Raji (cell line): ENCODE data around the gene SPATA3.

ENCODE experiments used
- POLR2A ChIP-seq: IDR thresholded peaks from 2 replicates; pipeline ENCODE4 v1.6.1; 2011; ENCODE audit warnings: low read depth, low read length, control low read depth; ENCODE audit not compliant: insufficient read depth

SPATA3 gene

GRCh38 chr2:230983566-230983965 lies 12.4 kb upstream of the SPATA3 start:
- no peak for TF ChIP-seq POLR2A

DNA sequence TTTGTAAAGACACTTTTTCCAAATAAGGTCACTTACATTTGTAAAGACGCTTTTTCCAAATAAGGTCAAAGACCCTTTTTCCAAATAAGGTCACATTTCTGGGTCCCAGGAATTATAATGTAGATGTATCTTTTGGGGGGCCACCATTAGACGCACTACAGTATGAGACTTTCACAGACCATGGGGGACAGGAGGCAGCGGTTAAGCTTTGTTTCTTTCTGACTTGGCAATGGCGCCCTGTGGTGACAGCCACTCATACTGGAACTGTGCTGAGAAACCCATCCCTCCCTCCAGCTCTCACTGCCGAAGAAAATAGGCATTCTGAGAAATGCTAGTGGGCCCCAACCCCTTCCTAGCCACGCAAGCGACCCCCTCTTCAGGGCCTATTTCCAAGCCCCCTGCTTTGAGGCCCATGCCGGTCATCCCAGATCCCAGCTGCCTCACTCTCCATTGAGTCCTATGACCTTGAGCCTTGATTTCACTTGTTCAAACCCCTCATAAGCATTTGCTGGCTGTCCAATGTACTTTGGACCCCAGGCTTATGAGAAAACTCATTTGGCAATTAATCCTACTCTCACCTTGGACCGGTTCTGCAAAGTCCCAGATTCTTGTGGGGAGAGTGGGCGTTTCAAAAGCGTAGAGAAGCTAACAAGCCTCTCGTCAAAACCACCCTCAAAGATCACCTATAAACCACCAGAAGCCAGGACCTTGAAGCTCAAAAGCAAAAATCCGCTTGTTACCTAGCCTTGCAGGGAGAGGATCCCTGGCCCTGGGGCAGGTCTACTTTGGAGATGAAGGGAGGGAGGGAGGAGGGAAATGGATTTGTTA lies 11.3 kb upstream of the SPATA3 start:
- TF ChIP-seq POLR2A: no peak

DNA sequence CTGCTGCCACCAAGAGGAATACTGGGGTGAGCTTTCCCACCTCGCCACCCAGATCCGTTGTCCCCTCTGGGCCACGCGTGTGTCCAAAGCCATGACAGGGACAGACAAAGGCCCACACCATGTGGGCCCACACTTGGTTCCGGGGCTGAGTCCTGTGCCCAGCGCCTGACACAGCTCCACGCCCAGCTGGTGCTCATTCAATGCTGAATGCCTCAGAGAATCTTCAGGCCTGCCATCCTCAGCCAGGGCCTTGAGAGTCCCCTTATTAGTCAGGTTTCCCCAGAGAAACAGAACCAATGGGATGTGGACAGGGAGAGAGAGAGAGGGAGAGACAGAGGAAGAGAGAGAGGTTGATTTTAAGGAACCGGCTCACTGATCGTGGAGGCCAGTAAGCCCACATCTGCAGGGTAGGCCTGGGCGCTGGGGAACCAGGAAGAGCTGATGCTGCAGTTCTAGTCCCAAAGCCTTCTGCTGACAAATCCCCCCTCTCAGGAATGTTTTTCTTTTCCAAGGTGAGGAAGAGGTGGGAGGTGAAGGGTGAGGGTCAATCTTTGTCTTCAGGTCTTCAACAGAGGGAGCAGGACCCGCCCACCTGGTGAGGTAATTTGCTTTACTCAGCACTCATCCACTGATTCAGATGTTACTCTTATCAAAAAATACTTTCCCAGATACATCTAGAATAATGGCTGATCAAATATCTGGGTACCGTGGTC lies 10.2 kb upstream of the SPATA3 start:
- TF ChIP-seq POLR2A: no peak

DNA sequence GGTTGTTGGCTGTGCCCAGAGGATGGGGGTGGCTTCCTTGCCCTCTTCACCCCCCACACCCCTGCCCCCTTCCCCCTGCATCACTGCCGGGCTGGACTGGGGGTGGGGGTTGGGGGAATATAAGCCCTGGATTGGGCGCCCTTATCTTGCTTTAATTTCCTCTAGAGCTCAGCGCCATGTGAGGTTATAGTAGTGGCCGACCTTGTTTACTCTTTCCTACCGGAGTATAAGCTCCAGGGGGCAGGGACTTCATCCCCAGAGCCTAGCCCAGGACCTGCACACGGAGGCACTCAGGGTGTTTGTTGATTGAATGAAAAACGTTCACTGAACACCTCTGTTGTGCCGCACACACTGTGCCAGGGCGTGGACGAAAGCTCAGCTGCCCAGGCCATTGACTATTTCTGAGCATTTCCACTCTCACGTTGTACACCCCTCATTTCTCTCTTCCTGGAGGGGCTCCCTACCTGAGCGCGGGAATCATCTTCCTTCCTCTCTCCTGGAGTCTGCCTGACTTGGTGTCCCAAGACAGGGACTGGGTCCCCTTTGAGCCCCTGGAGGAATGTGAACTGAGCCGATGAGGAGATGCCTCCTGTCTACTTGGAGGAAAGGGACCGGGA lies 9.3 kb upstream of the SPATA3 start:
- no peak for TF ChIP-seq POLR2A

DNA sequence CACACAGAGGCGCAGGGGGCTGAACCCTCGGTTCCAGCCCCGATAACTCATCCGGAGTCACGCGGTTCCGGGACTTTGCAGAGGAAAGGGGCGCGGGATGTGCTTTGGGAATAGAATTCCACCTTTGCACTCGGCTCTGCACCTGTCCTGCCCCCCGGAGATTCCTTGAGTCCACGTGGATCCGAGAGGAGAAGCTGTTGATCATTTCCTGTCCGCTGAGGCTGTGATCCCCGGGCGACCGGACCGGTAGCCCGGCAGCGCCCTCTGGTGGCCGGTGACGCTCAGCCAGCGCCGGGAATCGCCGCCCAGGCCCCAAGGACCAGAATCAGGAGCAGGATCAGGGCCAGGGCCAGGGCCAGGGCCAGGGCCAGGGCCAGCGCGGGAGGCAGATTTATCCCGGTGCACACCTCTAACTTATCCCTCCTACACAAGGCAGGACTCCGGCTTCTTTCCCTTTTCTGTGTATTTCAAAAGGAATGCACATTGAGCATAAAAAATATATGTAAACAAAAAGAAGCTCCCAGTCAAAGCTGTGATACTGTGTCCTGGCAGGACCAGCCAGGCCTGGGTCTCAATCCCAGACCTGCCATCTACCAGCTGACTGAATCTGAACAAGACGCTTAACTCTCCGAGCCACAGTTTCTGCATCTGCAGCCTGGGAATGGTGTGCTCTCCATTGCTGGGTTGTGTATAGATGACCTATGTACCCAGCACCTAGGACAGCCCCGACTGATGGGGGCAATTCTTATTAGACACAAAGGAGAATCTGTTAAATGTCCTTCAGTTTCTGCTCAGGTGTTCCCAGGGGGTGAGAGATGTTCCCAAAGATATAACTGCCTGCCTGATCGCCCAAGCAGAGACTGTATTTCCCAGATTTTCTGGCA lies 8.5 kb upstream of the SPATA3 start:
- TF ChIP-seq POLR2A: no peak

- no peak for TF ChIP-seq POLR2A
Observed at GRCh38 chr2:230989731-230990130, 6.2 kb upstream of the SPATA3 start.

DNA sequence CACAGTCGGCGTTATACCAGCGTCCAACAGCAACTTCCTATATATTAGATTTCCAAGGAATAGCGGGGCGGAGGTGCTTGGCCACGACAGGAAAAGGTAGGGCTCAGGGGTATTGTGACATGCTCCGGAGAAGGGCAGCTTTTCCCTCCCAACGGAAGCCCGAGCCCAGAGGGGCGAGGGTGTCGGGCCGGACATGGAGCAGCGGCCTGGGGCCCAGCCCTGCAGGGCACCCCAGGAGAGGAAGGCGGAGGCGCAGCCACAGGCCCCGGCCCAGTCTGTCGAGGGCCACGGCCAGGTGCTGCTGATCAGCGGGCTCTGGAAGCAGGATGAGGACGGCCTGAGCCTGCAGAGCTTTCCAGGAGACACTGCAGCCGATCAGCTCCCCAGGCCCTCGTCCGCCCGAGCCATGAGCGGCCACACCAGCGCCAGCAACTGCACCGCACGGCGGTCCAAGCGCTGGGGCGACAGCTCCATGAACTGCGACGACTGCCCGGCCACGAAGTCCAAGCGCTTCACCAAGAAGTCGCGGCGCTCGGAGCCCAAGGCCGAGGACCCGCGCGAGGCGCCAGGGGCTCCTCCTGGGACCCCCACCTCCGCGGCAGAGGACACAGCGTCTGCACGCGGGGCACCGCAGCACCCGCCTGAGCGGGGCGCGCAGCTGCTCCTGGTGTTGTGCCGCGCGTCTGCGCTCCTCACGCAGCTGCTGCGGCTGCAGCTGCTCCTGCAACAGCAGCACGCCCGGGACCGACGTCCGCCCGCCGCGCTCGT lies 5.6 kb upstream of the SPATA3 start:
- no peak for TF ChIP-seq POLR2A

- TF ChIP-seq POLR2A: no peak
Observed at GRCh38 chr2:230990899-230991150, 5.1 kb upstream of the SPATA3 start.

DNA sequence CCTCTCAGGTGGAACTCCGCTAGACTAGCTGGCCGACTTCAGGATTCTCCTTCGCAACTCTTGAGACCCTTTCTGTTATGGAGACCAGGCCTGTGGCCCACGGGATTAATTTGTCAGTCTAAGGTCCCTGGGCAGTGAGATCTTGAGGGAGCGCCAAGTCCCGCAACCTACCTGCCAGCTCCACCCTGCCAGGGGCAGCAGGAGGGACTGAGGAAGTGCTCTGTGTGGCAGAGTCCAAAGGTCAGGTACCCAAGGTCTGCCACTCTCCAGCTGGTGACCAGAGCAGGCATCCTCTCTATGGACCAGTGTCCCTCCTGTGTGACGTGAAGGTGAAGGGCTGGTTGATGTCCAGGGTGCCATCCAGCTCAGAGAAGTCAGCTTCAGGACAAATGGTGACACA lies 4.3 kb upstream of the SPATA3 start:
- no peak for TF ChIP-seq POLR2A

DNA sequence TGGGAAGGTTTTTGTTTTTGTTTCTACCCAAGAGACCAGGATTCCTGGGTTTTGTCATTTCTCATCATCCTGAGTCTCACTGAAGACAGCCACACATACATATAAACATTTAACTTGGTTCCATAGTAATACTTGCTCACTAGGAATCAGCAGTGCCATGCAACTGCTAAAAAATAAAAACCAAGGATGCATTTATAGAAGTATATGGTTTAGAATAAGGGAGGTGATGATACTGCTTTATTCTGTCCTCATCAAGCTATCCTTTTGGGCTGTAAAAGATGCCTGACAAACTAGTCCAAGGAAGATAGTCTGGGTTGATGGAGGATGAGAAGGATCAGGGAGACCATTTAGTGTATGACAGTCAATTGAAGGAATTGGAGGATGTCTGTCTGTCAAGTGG lies 740 bp downstream of the SPATA3 start:
- TF ChIP-seq POLR2A: no peak

DNA sequence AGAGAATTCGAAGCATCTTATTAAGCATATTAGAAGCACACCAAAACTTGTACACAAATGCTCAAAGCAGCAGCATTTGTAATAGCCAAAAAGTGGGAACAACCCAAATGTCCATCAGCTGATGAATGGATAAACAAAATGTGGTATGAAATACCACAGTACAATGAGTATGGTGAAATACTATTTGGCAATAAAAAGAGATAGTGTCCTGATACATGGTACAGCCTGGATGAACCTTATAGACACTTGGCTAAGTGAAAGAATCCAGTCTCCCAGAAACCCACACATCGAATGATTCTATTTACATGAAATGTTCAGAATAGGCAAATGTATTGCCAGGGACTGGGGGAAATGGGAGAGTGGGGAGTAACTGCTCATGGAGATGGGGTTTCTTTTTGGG lies 3.0 kb downstream of the SPATA3 start:
- TF ChIP-seq POLR2A: no peak

- no peak for TF ChIP-seq POLR2A
Observed at GRCh38 chr2:230999477-230999876, 3.6 kb downstream of the SPATA3 start.

GRCh38 chr2:231000211-231000904 lies 4.4 kb downstream of the SPATA3 start:
- TF ChIP-seq POLR2A: no peak

- TF ChIP-seq POLR2A: no peak
Observed at GRCh38 chr2:231001036-231001435, 5.1 kb downstream of the SPATA3 start.
